ENCODE data around the gene ACACB.

The ACACB gene

GRCh38 chr12:109115404-109115757 lies 1.0 kb upstream of the ACACB start:
- H3K9me2 ChIP-seq (ENCODE audit: low read depth, low read length), result no peaks in the 10 kb centered on the region

GRCh38 chr12:109116611-109116949 lies 193 bp downstream of the ACACB start:
- no peak overlapping the region for H3K4me2 ChIP-seq (ENCODE audit: low read length)

More at GRCh38 chr12:109115404-109115757, 1.0 kb upstream of the ACACB start:
- no peak overlapping the region for H3K27ac ChIP-seq (ENCODE audit: low read depth, low read length, poor library complexity, severe bottlenecking)
- H4K20me1 ChIP-seq (ENCODE audit: insufficient read depth, low read length), result no peaks in the 10 kb centered on the region
- H3K4me1 ChIP-seq (ENCODE audit: insufficient read depth, low read length, severe bottlenecking), result no peaks in the 10 kb centered on the region
- TF ChIP-seq EZH2 (IDR thresholded peaks at IDR 0.05; ENCODE audit: borderline replicate concordance, low read length), result no peak
- no peak for TF ChIP-seq CTCF (IDR thresholded peaks at IDR 0.05; ENCODE audit: low read length)
- no peak overlapping the region for H3K4me3 ChIP-seq (ENCODE audit: low read depth, low read length, poor library complexity, severe bottlenecking)
- no peak overlapping the region for H3K4me2 ChIP-seq (ENCODE audit: low read length)
- no peaks in the 10 kb centered on the region for H3K9me3 ChIP-seq (ENCODE audit: low read length)
- no peak overlapping the region for H2AFZ ChIP-seq (ENCODE audit: low read length)
- H3K27me3 ChIP-seq (ENCODE audit: insufficient read depth, low read length), result no peaks in the 10 kb centered on the region
- no peaks in the 10 kb centered on the region for H3K79me2 ChIP-seq (ENCODE audit: insufficient read depth, low read length)
- no peaks in the 10 kb centered on the region for H3F3A ChIP-seq (ENCODE audit: insufficient read depth, low read length)
- H3K9ac ChIP-seq (ENCODE audit: low read length), result no peak overlapping the region
- no peaks in the 10 kb centered on the region for H3K36me3 ChIP-seq (ENCODE audit: insufficient read depth, low read length)

GRCh38 chr12:109120095-109120494 lies 3.7 kb downstream of the ACACB start:
- Histone ChIP-seq H3K4me3 (ENCODE audit: low read depth, low read length, poor library complexity, severe bottlenecking) (no peak overlapping the region), H3K79me2 (ENCODE audit: insufficient read depth, low read length) (no peaks in the 10 kb centered on the region), H3K4me1 (ENCODE audit: insufficient read depth, low read length, severe bottlenecking) (no peaks in the 10 kb centered on the region), H3F3A (ENCODE audit: insufficient read depth, low read length) (no peaks in the 10 kb centered on the region), H3K9ac (ENCODE audit: low read length) (no peak overlapping the region), H2AFZ (ENCODE audit: low read length) (no peak overlapping the region), H3K9me3 (ENCODE audit: low read length) (no peaks in the 10 kb centered on the region), H3K9me2 (ENCODE audit: low read depth, low read length) (no peaks in the 10 kb centered on the region), H3K4me2 (ENCODE audit: low read length) (no peak overlapping the region), H3K27me3 (ENCODE audit: insufficient read depth, low read length) (no peaks in the 10 kb centered on the region), H4K20me1 (ENCODE audit: insufficient read depth, low read length) (no peaks in the 10 kb centered on the region), H3K36me3 (ENCODE audit: insufficient read depth, low read length) (no peaks in the 10 kb centered on the region), H3K27ac (ENCODE audit: low read depth, low read length, poor library complexity, severe bottlenecking) (no peak overlapping the region)
- TF ChIP-seq CTCF (IDR thresholded peaks at IDR 0.05; ENCODE audit: low read length) (no peak), EZH2 (IDR thresholded peaks at IDR 0.05; ENCODE audit: borderline replicate concordance, low read length) (no peak)

More at GRCh38 chr12:109116611-109116949, 193 bp downstream of the ACACB start:
- Histone ChIP-seq H3K9me3 (ENCODE audit: low read length) (no peaks in the 10 kb centered on the region), H3K36me3 (ENCODE audit: insufficient read depth, low read length) (no peaks in the 10 kb centered on the region), H3K27me3 (ENCODE audit: insufficient read depth, low read length) (no peaks in the 10 kb centered on the region), H3K79me2 (ENCODE audit: insufficient read depth, low read length) (no peaks in the 10 kb centered on the region), H3F3A (ENCODE audit: insufficient read depth, low read length) (no peaks in the 10 kb centered on the region), H4K20me1 (ENCODE audit: insufficient read depth, low read length) (no peaks in the 10 kb centered on the region), H3K4me3 (ENCODE audit: low read depth, low read length, poor library complexity, severe bottlenecking) (no peak overlapping the region), H3K4me1 (ENCODE audit: insufficient read depth, low read length, severe bottlenecking) (no peaks in the 10 kb centered on the region), H3K27ac (ENCODE audit: low read depth, low read length, poor library complexity, severe bottlenecking) (no peak overlapping the region), H3K9ac (ENCODE audit: low read length) (no peak overlapping the region), H3K9me2 (ENCODE audit: low read depth, low read length) (no peaks in the 10 kb centered on the region), H2AFZ (ENCODE audit: low read length) (no peak overlapping the region)
- TF ChIP-seq CTCF (IDR thresholded peaks at IDR 0.05; ENCODE audit: low read length) (no peak), EZH2 (IDR thresholded peaks at IDR 0.05; ENCODE audit: borderline replicate concordance, low read length) (no peak)

Data from OCI-LY1 (cell line).